Activated naive CD8-positive, alpha-beta T cell (primary cell): ENCODE results near the gene CAMTA1.

Experiments
- H3K27ac Mint-ChIP-seq: one replicate; pipeline ENCODE4 v1.8.0; 2021; ENCODE audit warnings: mixed read lengths
- H3K27me3 Mint-ChIP-seq: one replicate; pipeline ENCODE4 v1.8.0; 2021; ENCODE audit warnings: mixed read lengths
- H3K36me3 Mint-ChIP-seq: one replicate; pipeline ENCODE4 v1.8.0; 2021; ENCODE audit warnings: mixed read lengths
- H3K4me1 Mint-ChIP-seq: one replicate; pipeline ENCODE4 v1.8.0; 2021; ENCODE audit warnings: low read depth, mixed read lengths
- H3K4me3 Mint-ChIP-seq: one replicate; pipeline ENCODE4 v1.8.0; 2021; ENCODE audit warnings: mild to moderate bottlenecking, mixed read lengths
- H3K9me3 Mint-ChIP-seq: one replicate; pipeline ENCODE4 v1.8.0; 2021; ENCODE audit warnings: low read depth, mixed read lengths

The CAMTA1 gene

DNA sequence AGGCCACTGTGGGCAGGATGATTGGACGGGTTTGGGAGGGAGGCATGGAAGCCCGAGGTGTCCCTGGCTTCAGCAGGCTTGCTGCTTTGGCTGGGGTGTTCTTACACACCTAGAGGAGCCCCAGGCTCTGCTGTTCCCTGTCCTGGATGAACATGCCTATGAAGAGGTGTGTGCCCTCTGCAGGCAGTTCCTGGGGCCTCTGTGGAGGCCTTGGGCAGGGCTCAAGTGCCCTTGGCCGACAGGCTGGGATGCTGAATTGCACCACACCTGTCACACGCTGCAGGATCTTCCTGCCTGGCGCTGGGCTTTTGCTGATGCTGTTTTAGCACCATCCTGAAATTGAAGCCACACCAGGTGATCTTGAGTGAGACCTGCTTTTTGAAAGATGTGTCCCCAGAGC lies 570.8 kb downstream of the CAMTA1 start:
- H3K4me1 Mint-ChIP-seq = no peaks in the 10 kb centered on the region
- H3K27me3 Mint-ChIP-seq = peaks cover 3% of the 10 kb centered on the region
- H3K36me3 Mint-ChIP-seq = peaks cover 2% of the 10 kb centered on the region
- no peak overlapping the region for H3K4me3 Mint-ChIP-seq
- no peaks in the 10 kb centered on the region for H3K9me3 Mint-ChIP-seq
- no peak overlapping the region for H3K27ac Mint-ChIP-seq

DNA sequence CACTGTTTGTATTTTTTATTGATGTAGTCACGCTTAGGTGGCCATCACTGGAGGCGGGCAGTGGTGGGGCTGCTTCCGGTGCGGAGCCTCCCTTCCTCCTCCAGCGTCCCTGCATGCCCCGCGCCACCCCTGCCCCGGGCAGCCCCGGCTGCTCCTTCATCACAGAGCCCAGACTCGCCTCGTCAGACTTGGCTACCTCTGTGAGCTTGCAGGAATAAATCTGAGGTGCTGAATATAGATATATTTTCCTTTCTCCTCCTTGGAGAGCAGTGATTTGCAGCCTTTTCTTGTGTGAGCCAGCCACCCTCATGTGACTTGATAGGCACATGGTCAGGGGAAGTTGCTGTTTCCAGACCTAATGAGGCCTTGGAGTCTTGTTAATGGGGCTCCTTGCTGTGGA lies 573.2 kb downstream of the CAMTA1 start:
- H3K4me3 Mint-ChIP-seq = no peak overlapping the region
- no peaks in the 10 kb centered on the region for H3K9me3 Mint-ChIP-seq
- H3K4me1 Mint-ChIP-seq = no peaks in the 10 kb centered on the region
- H3K27me3 Mint-ChIP-seq = peaks cover 1% of the 10 kb centered on the region
- H3K36me3 Mint-ChIP-seq = peaks cover 2% of the 10 kb centered on the region
- no peak overlapping the region for H3K27ac Mint-ChIP-seq

DNA sequence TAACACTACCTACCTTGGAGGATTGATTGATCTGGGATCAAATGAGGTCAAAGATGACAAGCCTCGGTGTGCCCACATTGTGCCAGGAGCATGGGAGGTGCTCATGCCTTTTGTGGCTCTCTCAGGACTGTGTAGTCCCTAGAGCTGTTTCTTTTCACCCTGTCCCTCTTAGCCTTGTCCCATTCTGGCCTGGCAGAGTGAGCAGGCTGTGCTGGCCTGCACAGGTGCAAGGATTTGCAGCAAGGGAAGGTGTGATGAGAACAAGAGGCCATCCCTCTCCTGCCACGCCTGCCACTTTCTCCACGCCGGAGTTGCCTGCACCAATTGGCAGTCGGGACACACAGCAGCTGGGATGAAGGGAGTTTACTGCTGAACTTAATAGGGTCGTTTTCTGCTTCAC lies 575.3 kb downstream of the CAMTA1 start:
- no peaks in the 10 kb centered on the region for H3K9me3 Mint-ChIP-seq
- no peak overlapping the region for H3K4me3 Mint-ChIP-seq
- H3K27me3 Mint-ChIP-seq = peaks cover 1% of the 10 kb centered on the region
- no peak overlapping the region for H3K27ac Mint-ChIP-seq
- no peaks in the 10 kb centered on the region for H3K36me3 Mint-ChIP-seq
- no peaks in the 10 kb centered on the region for H3K4me1 Mint-ChIP-seq

DNA sequence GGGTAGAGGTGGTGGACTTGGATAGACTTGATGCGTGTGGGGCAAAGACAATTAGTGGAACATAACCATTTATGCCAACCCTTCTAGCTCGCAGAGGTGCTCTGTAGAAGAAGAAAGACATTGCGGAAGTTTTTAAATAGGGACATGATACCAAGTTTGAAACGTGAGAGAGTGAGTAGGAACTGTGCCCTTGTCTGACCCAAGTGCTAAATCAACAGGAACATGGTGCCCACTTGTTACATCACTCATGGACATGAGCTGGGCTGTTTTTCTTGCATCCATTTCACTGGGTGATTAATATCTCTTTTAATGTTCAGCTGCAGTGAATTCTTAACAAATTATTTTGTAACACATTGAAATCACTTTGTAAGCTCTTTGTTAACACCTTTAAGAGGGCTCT lies 577.7 kb downstream of the CAMTA1 start:
- Mint-ChIP-seq H3K27me3 (peaks cover 1% of the 10 kb centered on the region), H3K4me3 (no peak overlapping the region), H3K9me3 (no peaks in the 10 kb centered on the region), H3K27ac (no peak overlapping the region), H3K36me3 (no peaks in the 10 kb centered on the region), H3K4me1 (no peaks in the 10 kb centered on the region)

DNA sequence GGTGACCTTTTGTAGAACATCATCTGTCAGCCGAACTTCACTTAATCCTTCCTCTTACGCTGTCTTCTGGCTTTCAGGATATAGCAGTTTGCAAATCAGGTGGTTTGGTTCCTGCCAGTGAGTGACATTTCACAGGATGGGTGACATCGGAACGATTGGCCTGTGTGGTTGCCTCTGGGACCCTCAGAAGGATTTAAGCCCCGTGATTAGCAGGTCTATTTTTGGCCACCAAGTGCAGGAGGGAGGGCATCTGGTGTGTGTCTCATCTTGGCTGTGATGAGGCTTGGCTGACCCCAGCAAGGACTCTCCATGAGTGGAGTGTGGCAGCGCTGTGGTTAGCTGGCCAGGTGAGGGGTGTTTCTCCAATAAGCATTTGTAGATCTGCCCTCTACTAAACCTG lies 578.2 kb downstream of the CAMTA1 start:
- H3K4me1 Mint-ChIP-seq = no peaks in the 10 kb centered on the region
- peaks cover 1% of the 10 kb centered on the region for H3K27me3 Mint-ChIP-seq
- no peaks in the 10 kb centered on the region for H3K9me3 Mint-ChIP-seq
- no peak overlapping the region for H3K4me3 Mint-ChIP-seq
- H3K27ac Mint-ChIP-seq = no peak overlapping the region
- H3K36me3 Mint-ChIP-seq = no peaks in the 10 kb centered on the region

DNA sequence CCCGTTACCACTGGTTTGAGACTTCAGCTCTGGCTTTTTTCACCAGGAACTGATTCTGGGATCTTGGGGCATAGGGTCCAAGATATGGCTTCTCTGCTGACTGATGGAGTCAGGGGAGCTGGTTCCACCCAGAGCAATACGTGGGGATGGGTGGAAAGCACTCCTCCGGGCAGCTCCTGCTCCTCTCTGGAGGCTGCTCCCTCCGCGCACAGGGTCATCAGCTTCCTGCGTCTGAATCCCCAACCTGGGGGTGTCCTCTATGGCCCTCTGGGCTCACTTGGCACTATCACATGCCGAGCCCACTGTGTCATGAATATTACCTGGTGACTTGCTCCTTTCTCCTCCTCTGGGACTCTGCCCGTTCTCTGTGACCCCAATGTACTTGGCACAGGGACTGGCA lies 580.5 kb downstream of the CAMTA1 start:
- Mint-ChIP-seq H3K27me3 (no peaks in the 10 kb centered on the region), H3K4me1 (no peaks in the 10 kb centered on the region), H3K27ac (no peak overlapping the region), H3K36me3 (no peaks in the 10 kb centered on the region), H3K9me3 (no peaks in the 10 kb centered on the region), H3K4me3 (no peak overlapping the region)

DNA sequence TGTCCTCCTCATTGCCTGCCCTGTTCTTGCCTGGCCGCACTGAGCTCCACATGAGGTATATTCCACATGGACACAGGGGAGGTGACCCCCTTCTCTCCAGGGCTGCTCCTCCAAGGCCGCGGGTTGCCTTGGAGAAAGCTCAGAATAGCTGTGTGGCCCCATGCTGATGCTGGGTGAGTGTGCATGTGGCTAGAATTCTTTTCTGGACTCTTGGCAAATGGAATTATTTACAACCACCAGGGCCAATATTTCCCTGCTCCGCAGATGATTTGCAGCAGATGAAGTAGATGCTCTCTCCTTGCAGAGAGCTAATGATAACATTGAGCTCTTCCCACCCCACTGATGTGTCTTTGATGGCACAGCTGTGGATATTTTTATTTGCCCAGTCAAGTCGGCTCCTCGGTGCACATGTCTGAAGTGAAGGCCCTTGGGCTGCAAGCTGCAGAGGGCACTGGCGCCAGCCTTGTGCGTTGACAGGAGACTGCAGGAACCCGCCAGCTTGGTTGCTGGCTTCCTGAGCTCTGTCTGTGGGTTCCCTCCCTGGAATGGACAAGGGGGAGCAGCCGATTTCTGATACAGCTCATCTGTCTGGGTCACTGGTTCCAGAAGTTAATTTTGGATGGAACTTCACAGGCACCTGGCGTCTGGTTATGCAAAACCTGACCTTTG lies 581.2 kb downstream of the CAMTA1 start:
- Mint-ChIP-seq H3K27ac (no peak overlapping the region), H3K4me3 (no peak overlapping the region), H3K36me3 (no peaks in the 10 kb centered on the region), H3K27me3 (no peaks in the 10 kb centered on the region), H3K9me3 (no peaks in the 10 kb centered on the region), H3K4me1 (no peaks in the 10 kb centered on the region)

DNA sequence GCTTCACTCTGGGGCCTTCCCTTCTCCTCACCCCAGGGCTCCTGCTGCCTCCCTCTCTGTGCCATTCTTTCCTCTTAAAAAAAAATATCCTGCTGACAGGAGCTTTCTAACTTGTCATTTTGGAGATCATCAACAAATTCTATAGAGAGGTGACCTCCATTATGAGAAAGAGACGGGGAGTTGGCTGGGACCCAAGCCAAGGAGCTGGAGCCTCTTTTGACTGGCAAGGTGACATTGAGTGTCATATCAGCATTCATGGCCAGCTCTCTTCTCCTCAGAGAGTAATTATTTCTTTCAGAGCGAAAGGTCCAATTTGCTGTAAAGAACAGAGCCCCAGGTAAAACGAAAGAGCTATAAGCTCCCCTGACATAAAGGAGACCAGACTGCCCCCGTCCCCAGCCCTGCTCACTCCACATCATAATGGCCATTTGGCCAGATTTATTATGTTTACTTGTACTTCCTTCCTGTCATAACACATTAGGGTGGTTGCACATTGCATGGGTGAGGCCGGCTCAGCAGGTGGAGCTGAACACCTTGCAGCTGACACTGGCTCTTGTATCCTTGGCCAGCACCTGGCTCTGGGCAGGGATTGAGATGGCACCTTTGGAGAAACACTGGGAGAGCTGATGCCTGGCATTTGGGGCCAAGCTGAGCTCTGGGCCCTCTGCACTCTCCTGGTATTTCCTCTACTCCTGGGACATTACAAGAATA lies 581.9 kb downstream of the CAMTA1 start:
- no peaks in the 10 kb centered on the region for H3K9me3 Mint-ChIP-seq
- H3K27me3 Mint-ChIP-seq = no peaks in the 10 kb centered on the region
- H3K4me1 Mint-ChIP-seq = no peaks in the 10 kb centered on the region
- no peak overlapping the region for H3K27ac Mint-ChIP-seq
- H3K36me3 Mint-ChIP-seq = no peaks in the 10 kb centered on the region
- H3K4me3 Mint-ChIP-seq = no peak overlapping the region

DNA sequence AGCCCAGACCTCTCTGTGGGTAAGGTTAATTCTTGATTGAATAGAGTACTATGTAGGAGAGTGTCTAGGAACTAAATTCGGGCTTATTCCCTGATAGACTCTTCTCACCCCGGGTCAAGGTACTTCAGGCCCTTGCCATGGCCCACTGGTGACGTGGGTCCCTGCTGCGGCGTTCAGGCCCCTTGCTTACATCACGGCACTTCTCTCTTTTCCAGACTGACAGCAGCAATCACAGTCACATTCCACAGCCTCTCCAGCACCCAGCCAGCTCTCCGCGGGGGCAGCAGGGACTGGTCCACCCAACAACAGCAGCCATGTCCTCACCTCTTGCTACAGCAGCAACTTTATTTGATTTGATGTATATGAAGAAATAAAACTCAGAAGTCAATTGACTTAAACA lies 584.6 kb downstream of the CAMTA1 start:
- H3K27me3 Mint-ChIP-seq = no peaks in the 10 kb centered on the region
- H3K4me1 Mint-ChIP-seq = no peaks in the 10 kb centered on the region

DNA sequence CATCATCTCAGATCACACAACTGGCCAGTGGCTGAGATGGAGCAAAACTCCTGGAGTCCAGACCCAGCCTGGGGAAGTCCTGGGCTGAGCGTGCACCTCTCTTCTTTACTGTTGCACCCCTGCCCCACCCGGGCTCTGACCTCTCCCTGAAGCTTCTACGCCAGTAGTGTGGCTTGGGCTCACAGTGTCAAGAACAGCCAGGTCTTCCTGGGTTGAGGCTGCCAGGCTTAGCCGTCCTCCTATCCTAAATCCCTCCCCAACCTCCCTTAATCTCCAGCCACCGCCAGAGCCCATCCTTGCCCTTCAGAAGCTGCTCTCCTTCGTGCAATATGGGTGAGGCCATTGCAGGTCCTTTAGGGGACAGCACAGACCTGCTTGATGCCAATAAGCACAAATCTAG lies 586.7 kb downstream of the CAMTA1 start:
- Mint-ChIP-seq H3K27ac (no peak overlapping the region), H3K4me1 (no peaks in the 10 kb centered on the region), H3K27me3 (no peaks in the 10 kb centered on the region), H3K9me3 (no peaks in the 10 kb centered on the region), H3K4me3 (no peak overlapping the region), H3K36me3 (no peaks in the 10 kb centered on the region)

More for the DNA sequence above, 584.6 kb downstream of the CAMTA1 start:
- Mint-ChIP-seq H3K4me3 (no peak overlapping the region), H3K9me3 (no peaks in the 10 kb centered on the region), H3K27ac (no peak overlapping the region), H3K36me3 (no peaks in the 10 kb centered on the region)

DNA sequence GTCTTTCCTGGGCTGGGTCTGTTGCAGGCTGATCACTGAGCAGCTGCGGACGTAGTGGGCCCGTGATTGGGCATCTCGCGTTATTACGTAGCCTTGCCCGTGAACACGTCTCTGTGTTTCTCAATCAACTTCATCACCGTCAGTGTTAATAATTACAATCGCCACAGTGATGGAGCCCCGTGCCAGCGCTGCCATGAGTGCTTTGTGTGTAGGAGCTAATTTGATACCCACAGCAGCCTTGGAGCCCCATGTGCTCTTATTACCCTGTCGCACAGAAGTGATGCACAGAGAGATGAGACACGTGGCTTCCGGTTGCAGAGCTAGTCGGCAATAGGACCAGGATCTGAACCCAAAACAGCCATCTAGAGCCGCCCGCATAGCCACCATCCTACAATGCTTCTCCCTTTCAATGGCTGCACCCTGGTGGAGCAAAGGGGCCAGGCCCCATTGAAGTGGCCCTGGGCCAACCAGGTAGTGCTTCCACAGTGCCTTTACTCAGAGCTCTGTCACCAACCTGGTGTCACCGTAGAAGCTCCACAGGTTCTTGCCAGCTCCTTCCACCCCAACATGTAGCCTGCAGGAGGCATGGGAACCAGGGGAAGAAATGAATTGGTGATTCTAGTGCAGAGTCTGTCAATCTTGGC lies 587.3 kb downstream of the CAMTA1 start:
- Mint-ChIP-seq H3K4me3 (no peak overlapping the region), H3K27ac (no peak overlapping the region), H3K27me3 (no peaks in the 10 kb centered on the region), H3K9me3 (no peaks in the 10 kb centered on the region), H3K36me3 (no peaks in the 10 kb centered on the region), H3K4me1 (no peaks in the 10 kb centered on the region)

DNA sequence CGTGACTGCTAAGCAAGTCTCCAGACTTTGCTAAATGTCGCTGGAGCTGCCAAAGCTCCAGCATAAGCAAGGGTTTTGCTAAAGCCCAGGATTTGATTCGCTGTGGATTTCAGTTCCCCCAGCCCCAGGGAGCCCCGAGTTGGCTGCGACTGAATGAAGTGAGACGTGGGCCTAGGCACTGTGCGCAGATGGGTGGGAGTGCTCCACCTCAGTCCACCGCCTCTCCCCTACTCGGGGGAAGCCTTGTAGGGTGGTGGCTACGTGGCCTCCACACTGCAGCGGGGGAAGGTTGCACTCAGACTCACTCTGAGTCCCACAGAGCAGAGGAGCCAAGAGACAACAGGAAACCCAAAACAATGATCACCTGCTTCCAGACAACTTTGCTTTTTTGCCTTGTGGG lies 588.0 kb downstream of the CAMTA1 start:
- no peaks in the 10 kb centered on the region for H3K9me3 Mint-ChIP-seq
- H3K4me1 Mint-ChIP-seq = no peaks in the 10 kb centered on the region
- H3K4me3 Mint-ChIP-seq = no peak overlapping the region
- H3K36me3 Mint-ChIP-seq = no peaks in the 10 kb centered on the region
- peaks cover 4% of the 10 kb centered on the region for H3K27me3 Mint-ChIP-seq
- H3K27ac Mint-ChIP-seq = no peak overlapping the region

DNA sequence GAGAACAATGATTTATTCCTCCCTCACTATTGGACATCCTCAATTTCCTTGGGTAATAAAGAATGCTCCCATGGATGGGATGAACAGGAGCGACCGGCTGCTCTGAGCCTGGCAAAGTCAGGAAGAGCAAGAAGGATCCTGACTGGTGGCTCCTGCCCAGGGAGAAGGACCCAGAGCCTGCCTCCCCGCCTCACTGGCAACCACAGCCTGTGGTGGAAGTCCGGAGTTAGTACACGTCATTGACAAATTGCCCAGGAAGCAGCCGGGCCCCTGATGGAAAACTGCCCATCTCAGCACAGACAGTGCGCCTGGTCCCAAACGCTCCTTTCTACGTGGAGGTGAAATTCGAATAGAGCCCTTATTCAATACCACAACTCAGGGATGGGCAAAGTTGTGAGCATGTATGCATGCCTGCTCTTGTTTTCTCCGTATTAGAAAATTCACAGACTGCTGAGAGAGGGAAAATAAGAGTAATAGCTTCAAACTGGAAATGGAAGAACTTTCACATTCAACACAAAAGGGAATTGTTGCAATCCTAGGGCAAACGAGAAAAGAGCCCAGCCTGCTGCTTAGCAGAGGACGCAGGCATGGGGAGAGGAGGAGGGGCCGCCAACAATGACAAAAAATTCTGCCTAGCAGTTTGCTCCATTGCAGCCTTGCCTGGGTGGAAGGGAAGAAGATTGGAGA lies 588.8 kb downstream of the CAMTA1 start:
- Mint-ChIP-seq H3K4me3 (no peak overlapping the region), H3K4me1 (no peaks in the 10 kb centered on the region), H3K36me3 (no peaks in the 10 kb centered on the region), H3K27me3 (peaks cover 4% of the 10 kb centered on the region), H3K27ac (no peak overlapping the region), H3K9me3 (no peaks in the 10 kb centered on the region)

DNA sequence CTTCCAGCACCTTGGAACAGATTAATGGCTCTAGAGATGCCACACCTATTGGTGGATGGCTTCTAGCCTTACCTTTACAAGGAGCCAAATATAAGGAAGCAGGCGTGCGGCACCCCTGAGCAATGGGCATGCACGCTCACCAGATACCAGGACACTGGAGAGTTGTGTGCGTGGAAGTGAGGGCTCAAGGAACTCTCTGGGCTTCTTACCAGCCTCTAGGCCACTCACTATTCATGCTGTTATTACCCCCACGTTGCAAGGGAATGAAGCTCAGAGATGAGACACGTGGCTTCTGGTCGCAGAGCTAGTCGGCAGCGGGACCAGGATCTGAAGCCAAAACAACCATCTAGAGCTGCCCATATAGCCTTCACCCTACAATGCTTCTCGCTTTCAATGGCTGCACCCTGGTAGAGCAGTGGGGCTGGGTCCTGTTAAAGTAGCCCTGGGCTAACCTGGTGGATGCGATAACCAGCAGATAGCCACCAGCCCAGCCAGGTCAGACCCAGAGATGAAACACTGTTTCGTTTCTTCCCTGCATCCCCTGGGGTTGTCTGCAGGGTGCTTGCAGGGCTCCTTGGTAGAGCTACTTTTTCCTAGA lies 589.4 kb downstream of the CAMTA1 start:
- H3K4me3 Mint-ChIP-seq = no peak overlapping the region
- H3K4me1 Mint-ChIP-seq = no peaks in the 10 kb centered on the region
- H3K9me3 Mint-ChIP-seq = no peaks in the 10 kb centered on the region
- peaks cover 5% of the 10 kb centered on the region for H3K27me3 Mint-ChIP-seq
- no peaks in the 10 kb centered on the region for H3K36me3 Mint-ChIP-seq
- H3K27ac Mint-ChIP-seq = no peak overlapping the region

DNA sequence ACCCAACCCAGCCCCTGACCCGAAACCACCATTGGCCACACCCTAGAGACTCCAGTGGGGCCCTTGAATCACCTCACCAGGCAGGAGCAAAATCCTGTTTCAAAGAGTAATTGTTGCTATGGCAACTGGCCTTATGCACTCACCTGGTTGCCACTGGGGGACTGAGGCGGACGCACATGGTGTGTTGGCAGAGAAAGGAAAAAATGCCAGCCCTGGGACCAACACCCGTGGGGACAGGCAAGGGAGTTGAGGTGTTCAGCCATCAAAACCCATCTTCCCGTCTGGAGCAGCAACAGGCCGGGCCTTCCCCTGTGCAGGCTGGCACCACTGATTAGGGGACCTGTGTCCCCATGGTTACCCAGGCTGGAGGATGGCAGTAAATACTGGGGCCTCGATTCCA lies 590.1 kb downstream of the CAMTA1 start:
- H3K36me3 Mint-ChIP-seq = no peaks in the 10 kb centered on the region
- peaks cover 7% of the 10 kb centered on the region for H3K27me3 Mint-ChIP-seq
- H3K4me3 Mint-ChIP-seq = no peak overlapping the region

More for the DNA sequence above, 590.1 kb downstream of the CAMTA1 start:
- no peaks in the 10 kb centered on the region for H3K9me3 Mint-ChIP-seq
- H3K4me1 Mint-ChIP-seq = no peaks in the 10 kb centered on the region
- no peak overlapping the region for H3K27ac Mint-ChIP-seq
